H1 (cell line): Measurements from ENCODE around the gene GSTA3. TPM values are rescaled to one million over a fixed set of nuclear protein-coding genes. Genes with fewer than 3 reads are reported as not detected.
"Not testable (repeated sequence)": the region's sequence is repeated elsewhere in the genome, so short reads cannot be mapped to it uniquely, and the experiment has no call there.

Source experiments
- CTCF ChIA-PET: fragments of 300-600 bp; sonication (Branson Sonifier 250); formaldehyde crosslinking; loops from one replicate; lab custom pipeline; 2021; ENCODE audit not compliant: partially characterized antibody; lab: Charles Lee
- POLR2A ChIA-PET: fragments of 300-600 bp; sonication (Branson Sonifier 250); formaldehyde crosslinking; loops from one replicate; lab custom pipeline; 2021; ENCODE audit warnings: inconsistent platforms; ENCODE audit not compliant: partially characterized antibody; lab: Charles Lee
- DNase-seq, 2 experiments: peaks; one replicate each; pipeline versions ENCODE4 v3.0.0 to v3.0.0-alpha.2; 2010 to 2022; ENCODE audit warnings: low spot score in 2 of 2, low read depth in 1 of 2, mixed read lengths in 1 of 2
- FAIRE-seq: peaks from 2 replicates; lab custom pipeline; 2011; peaks lifted over from hg19 to GRCh38; lab: Jason Lieb, UNC
- H2AFZ ChIP-seq: 2 replicates; pipeline ENCODE4 v1.8.1; 2012; ENCODE audit warnings: low read length, inconsistent platforms
- H2AK5ac ChIP-seq: 2 replicates; pipeline ENCODE4 v1.6.1; 2013; ENCODE audit warnings: low read depth, low read length
- H2BK120ac ChIP-seq: replicated peaks from 2 replicates; pipeline ENCODE3; 2013; ENCODE audit warnings: low read depth, low read length, inconsistent platforms
- H2BK12ac ChIP-seq: 2 replicates; pipeline ENCODE4 v1.6.1; 2013; ENCODE audit warnings: low read depth, low read length
- H2BK15ac ChIP-seq: 2 replicates; pipeline ENCODE4 v1.6.1; 2013; ENCODE audit warnings: low read length
- H2BK20ac ChIP-seq: 2 replicates; pipeline ENCODE4 v1.6.1; 2013; ENCODE audit warnings: low read length
- H2BK5ac ChIP-seq: 2 replicates; pipeline ENCODE4 v1.6.1; 2013; ENCODE audit warnings: low read depth, low read length
- H3K14ac ChIP-seq: 2 replicates; pipeline ENCODE4 v1.6.1; 2013; ENCODE audit warnings: inconsistent platforms; ENCODE audit not compliant: insufficient read length
- H3K18ac ChIP-seq: 2 replicates; pipeline ENCODE4 v1.6.1; 2013; ENCODE audit warnings: low read length; ENCODE audit errors: extremely low read depth
- H3K23ac ChIP-seq: 2 replicates; pipeline ENCODE4 v1.6.1; 2013; ENCODE audit warnings: inconsistent platforms; ENCODE audit not compliant: insufficient read length
- H3K23me2 ChIP-seq: 2 replicates; pipeline ENCODE4 v1.6.1; 2013; ENCODE audit warnings: low read depth, low read length
- H3K27ac ChIP-seq: 2 replicates; pipeline ENCODE4 v1.6.1; 2011; ENCODE audit warnings: low read depth, low read length, inconsistent platforms
- H3K27me3 ChIP-seq, 4 experiments: replicated peaks in 1 of 4; 1 replicate in 1 of 4; 2 replicates in 3 of 4; pipeline versions ENCODE4 v1.6.1 to v1.8.1; 2011 to 2013; ENCODE audit warnings: low read length in 3 of 4, mild to moderate bottlenecking in 3 of 4, inconsistent platforms in 2 of 4, mixed read lengths in 2 of 4, moderate library complexity in 1 of 4; ENCODE audit not compliant: control insufficient read depth in 3 of 4, insufficient read depth in 3 of 4; ENCODE audit errors: extremely low read depth in 1 of 4
- H3K36me3 ChIP-seq, 4 experiments: 2 replicates each; pipeline versions ENCODE4 v1.6.1 to v1.8.1; 2011 to 2013; ENCODE audit warnings: mild to moderate bottlenecking in 4 of 4, low read length in 3 of 4, moderate library complexity in 2 of 4, control low read depth in 1 of 4, inconsistent platforms in 1 of 4; ENCODE audit not compliant: insufficient read depth in 4 of 4, control insufficient read depth in 2 of 4
- H3K4ac ChIP-seq: replicated peaks from 2 replicates; pipeline ENCODE3; 2013; ENCODE audit warnings: low read length, low read depth, mixed read lengths, inconsistent platforms; ENCODE audit not compliant: insufficient read length
- H3K4me1 ChIP-seq, 4 experiments: replicated peaks in 1 of 4; 1 replicate in 1 of 4; 2 replicates in 3 of 4; pipeline versions ENCODE4 v1.6.1 to v1.8.1; 2011 to 2013; ENCODE audit warnings: low read length in 3 of 4, inconsistent platforms in 2 of 4, mixed read lengths in 1 of 4; ENCODE audit not compliant: insufficient read depth in 4 of 4, control insufficient read depth in 3 of 4
- H3K4me2 ChIP-seq, 2 experiments: 2 replicates each; pipeline versions ENCODE4 v1.6.1 to v1.8.1; 2011 to 2013; ENCODE audit warnings: low read depth in 2 of 2, low read length in 2 of 2, control low read depth in 1 of 2, inconsistent platforms in 1 of 2, mild to moderate bottlenecking in 1 of 2; ENCODE audit not compliant: insufficient read depth in 1 of 2
- H3K4me3 ChIP-seq, 4 experiments: fragments of 200-600, 300-600 bp in 1 of 4; sonication (generic), shearing (Covaris generic), sonication (Bioruptor Twin) in 1 of 4; 2 replicates each; pipeline versions ENCODE4 v1.5.1 to v1.8.1; 2011 to 2016; ENCODE audit warnings: low read length in 4 of 4, low read depth in 3 of 4, control low read depth in 2 of 4, inconsistent platforms in 2 of 4, mild to moderate bottlenecking in 2 of 4, mixed read lengths in 1 of 4, moderate library complexity in 1 of 4; ENCODE audit not compliant: insufficient read depth in 2 of 4; ENCODE audit errors: extremely low read depth in 1 of 4
- H3K56ac ChIP-seq: replicated peaks from 2 replicates; pipeline ENCODE3; 2013; ENCODE audit warnings: low read depth, mild to moderate bottlenecking, mixed read lengths, low read length, inconsistent platforms; ENCODE audit not compliant: insufficient read length
- H3K79me1 ChIP-seq: 2 replicates; pipeline ENCODE4 v1.6.1; 2013; ENCODE audit warnings: low read depth, low read length, control low read depth
- H3K79me2 ChIP-seq, 2 experiments: 2 replicates each; pipeline versions ENCODE4 v1.6.1 to v1.8.1; 2012 to 2013; ENCODE audit warnings: low read length in 2 of 2, mild to moderate bottlenecking in 2 of 2, inconsistent platforms in 1 of 2; ENCODE audit not compliant: insufficient read depth in 2 of 2, control insufficient read depth in 1 of 2
- H3K9ac ChIP-seq, 4 experiments: replicated peaks in 1 of 4; 1 replicate in 1 of 4; 2 replicates in 3 of 4; pipeline versions ENCODE4 v1.6.1 to v1.8.1; 2011 to 2013; ENCODE audit warnings: low read depth in 3 of 4, low read length in 3 of 4, control low read depth in 2 of 4, mild to moderate bottlenecking in 2 of 4, moderate library complexity in 2 of 4, inconsistent platforms in 1 of 4; ENCODE audit errors: extremely low read depth in 1 of 4
- H3K9me3 ChIP-seq, 2 experiments: 2 replicates each; pipeline versions ENCODE4 v1.6.1 to v1.8.1; 2012 to 2013; ENCODE audit warnings: mild to moderate bottlenecking in 2 of 2, moderate library complexity in 2 of 2, control low read depth in 1 of 2, inconsistent platforms in 1 of 2, low read depth in 1 of 2, low read length in 1 of 2, mixed read lengths in 1 of 2; ENCODE audit not compliant: insufficient read depth in 2 of 2
- H4K20me1 ChIP-seq, 2 experiments: replicated peaks in 1 of 2; 2 replicates each; pipeline versions ENCODE3 to v1.8.1; 2011 to 2013; ENCODE audit warnings: inconsistent platforms in 2 of 2, low read length in 2 of 2, mild to moderate bottlenecking in 1 of 2; ENCODE audit not compliant: insufficient read depth in 2 of 2, control insufficient read depth in 1 of 2
- H4K5ac ChIP-seq: 2 replicates; pipeline ENCODE4 v1.6.1; 2013; ENCODE audit warnings: low read length, low read depth, mixed read lengths, inconsistent platforms; ENCODE audit not compliant: insufficient read length
- H4K8ac ChIP-seq: 2 replicates; pipeline ENCODE4 v1.8.0; 2013; ENCODE audit warnings: mild to moderate bottlenecking, moderate library complexity, low read length, inconsistent platforms; ENCODE audit not compliant: insufficient read depth; ENCODE audit errors: extremely low read depth
- H4K91ac ChIP-seq: replicated peaks from 2 replicates; pipeline ENCODE3; 2013; ENCODE audit warnings: low read length, mixed read lengths, inconsistent platforms; ENCODE audit not compliant: insufficient read length
- JUN ChIP-seq: IDR thresholded peaks from 2 replicates; pipeline ENCODE4 v1.6.1; 2011; ENCODE audit warnings: low read depth, mild to moderate bottlenecking, improper control_type of control experiment, low read length
- JUND ChIP-seq: IDR thresholded peaks from 2 replicates; pipeline ENCODE4 v1.6.1; 2011; ENCODE audit warnings: mild to moderate bottlenecking, improper control_type of control experiment, low read length
- RFX5 ChIP-seq: IDR thresholded peaks from 2 replicates; pipeline ENCODE4 v1.6.1; 2011; ENCODE audit warnings: low read depth, low read length, improper control_type of control experiment, borderline replicate concordance
- TCF12 ChIP-seq: IDR thresholded peaks from 2 replicates; pipeline ENCODE4 v1.6.1; 2011; ENCODE audit warnings: low read depth, mild to moderate bottlenecking, low read length
- whole genome bisulfite sequencing, 2 experiments: shearing (Covaris generic) in 1 of 2; methylation state at CpG; one replicate each; pipeline versions ENCODE4 v1.1.6 to v1.1.7; 2013 to 2015; ENCODE audit warnings: low lambda C conversion rate in 2 of 2, mixed read lengths in 2 of 2, inconsistent platforms in 1 of 2, low coverage in 1 of 2, missing lambda C conversion rate in 1 of 2; ENCODE audit not compliant: insufficient replicate concordance in 2 of 2, insufficient coverage in 1 of 2, insufficient read length in 1 of 2; ENCODE audit errors: extremely low coverage in 1 of 2, missing lambda C conversion rate in 1 of 2; 5-methylcytosine and 5-hydroxymethylcytosine counted together
- polyA plus RNA-seq, 7 experiments: library from polyadenylated mRNA; depleted of rRNA in 3 of 7; stranded (reverse) in 5 of 7; unstranded in 2 of 7; fragments of >200 nt in 5 of 7; fragments of 200-250 nt in 2 of 7; gene quantifications; 1 replicate in 5 of 7; 2 replicates in 1 of 7; 4 replicates in 1 of 7; pipeline versions ENCODE4 v1.2.1 to v1.2.3, GENCODE V29; 2011 to 2013; ENCODE audit warnings: missing spikeins in 2 of 7, mixed read lengths in 2 of 7
- total RNA-seq: library from RNA; stranded (reverse); fragmentation: NEBNext Ultra II Directional; extraction: Animal tissue kit (Norgen Biotek cat#: 25700); gene quantifications from 2 replicates; pipeline ENCODE4 v1.2.1, GENCODE V29; 2021

Gene GSTA3
- total and polyA plus RNA-seq, 2 of the 8 experiments (the other 6 are each of a cell fraction or from before 2014, with no cell fraction given) = not detected

DNA sequence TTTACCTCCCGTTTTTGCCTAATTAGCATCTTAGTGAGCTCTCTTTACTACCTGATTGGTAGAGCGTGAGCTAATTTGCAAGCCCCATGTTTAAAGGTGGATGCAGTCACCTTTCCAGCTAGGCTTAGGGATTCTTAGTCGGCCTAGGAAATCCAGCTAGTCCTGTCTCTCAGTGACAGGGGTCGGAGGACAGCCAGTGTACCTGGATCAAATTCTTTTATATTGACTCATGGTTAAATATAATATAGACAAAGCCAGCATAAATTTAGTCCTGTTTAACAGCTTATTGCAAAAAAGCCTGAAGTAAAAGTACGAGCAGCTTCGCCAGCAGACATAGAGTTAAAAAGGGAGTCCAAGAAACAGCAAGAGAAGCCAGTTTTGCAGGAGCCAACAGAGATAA, 12.2 kb upstream of the GSTA3 start (continued):
- TF ChIP-seq TCF12 (no peak), RFX5 (no peak), JUND (no peak), JUN (no peak)

DNA sequence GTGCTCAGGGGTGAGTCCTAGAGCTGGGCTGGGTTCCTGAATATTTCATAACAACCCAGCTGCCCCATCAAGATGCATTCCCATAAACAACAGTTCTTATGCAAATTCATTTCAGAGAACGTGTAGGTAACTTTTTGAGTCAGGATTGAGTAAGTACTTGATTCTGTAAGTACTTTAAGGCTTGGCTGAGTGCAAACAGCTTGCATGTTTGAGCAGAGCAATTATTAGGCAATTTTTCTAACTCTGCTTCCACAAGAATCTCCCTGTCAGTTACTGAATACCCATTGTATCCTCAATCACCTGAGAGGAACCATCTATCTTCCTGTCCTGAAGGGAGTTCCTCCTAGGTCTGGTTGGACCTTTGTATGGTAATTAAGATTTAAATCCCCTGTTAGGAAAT, 10.0 kb upstream of the GSTA3 start:
- H2BK120ac ChIP-seq, H3K36me3 ChIP-seq, H2AK5ac ChIP-seq, H2AFZ ChIP-seq, H2BK15ac ChIP-seq, H3K56ac ChIP-seq, H3K27ac ChIP-seq, H3K4me2 ChIP-seq, H3K4me3 ChIP-seq, H4K20me1 ChIP-seq, H3K23me2 ChIP-seq, H3K18ac ChIP-seq, H3K9me3 ChIP-seq, H4K8ac ChIP-seq, H3K27me3 ChIP-seq, H3K9ac ChIP-seq, H2BK5ac ChIP-seq, H2BK12ac ChIP-seq, H3K4me1 ChIP-seq, H4K5ac ChIP-seq, H3K79me1 ChIP-seq, H4K91ac ChIP-seq, H2BK20ac ChIP-seq, H3K23ac ChIP-seq, FAIRE-seq, CTCF ChIA-PET, H3K14ac ChIP-seq, DNase-seq, H3K79me2 ChIP-seq, H3K4ac ChIP-seq: not testable (repeated sequence)
- POLR2A ChIA-PET = interaction anchor here (0.6 kb wide), 1 partner anchor 21 kb away, joined by 3 read pairs; no protein-coding TSS in a partner anchor
- 72% methylated on average over 1 of the region's 1 CpG; no CpG with 5 or more reads in 1 of the 2 experiments for WGBS, 2 experiments
